Right atrium auricular region (tissue), 2 donors: ENCODE results near the gene SYNJ2. TPM values are rescaled to one million over a fixed set of nuclear protein-coding genes. Genes with fewer than 3 reads are reported as not detected.

Source experiments
- DNase-seq: peaks from one replicate; pipeline ENCODE4 v3.0.0-alpha.2; 2019; ENCODE audit warnings: low spot score
- H3K27ac ChIP-seq, 2 donors: fragments of 200-600 bp; sonication (generic); 1 replicate in 1 of 2; 2 replicates in 1 of 2; pipeline ENCODE4 v1.5.1; 2016 to 2019
- H3K27me3 ChIP-seq, 2 donors: fragments of 200-600 bp; sonication (generic); one replicate each; pipeline versions ENCODE4 v1.5.1 to v1.6.0; 2017 to 2019
- H3K36me3 ChIP-seq: fragments of 200-600 bp; sonication (generic); one replicate; pipeline ENCODE4 v1.5.1; 2016
- H3K4me1 ChIP-seq, 2 donors: fragments of 200-600 bp; sonication (generic); one replicate each; pipeline versions ENCODE4 v1.5.1 to v1.6.0; 2017 to 2019
- H3K4me3 ChIP-seq, 2 donors: fragments of 200-600 bp; sonication (generic); 1 replicate in 1 of 2; 2 replicates in 1 of 2; pipeline ENCODE4 v1.5.1; 2017 to 2019; ENCODE audit warnings: mild to moderate bottlenecking in 1 of 2, moderate library complexity in 1 of 2
- H3K9me3 ChIP-seq, 2 donors: fragments of 200-600 bp; sonication (generic); one replicate each; pipeline ENCODE4 v1.5.1; 2019
- CTCF ChIP-seq, 2 donors: fragments of 200-600 bp; sonication (generic); IDR thresholded peaks; one replicate each; pipeline ENCODE4 v1.5.1; 2019; ENCODE audit warnings: antibody characterized with exemption in 2 of 2
- total RNA-seq, 2 donors: library from RNA; depleted of rRNA; stranded (reverse); fragments of >200 nt; gene quantifications; one replicate each; pipeline ENCODE4 v1.1.0, GENCODE V29; 2016

SYNJ2 gene
- total RNA-seq, 2 donors from 2014 or later = 10.1 to 20.0 TPM

- Histone ChIP-seq H3K27me3 (no peaks in the 10 kb centered on the region), H3K36me3 (no peaks in the 10 kb centered on the region), H3K27ac (no peak overlapping the region), H3K9me3 (no peaks in the 10 kb centered on the region), H3K4me3 (no peak overlapping the region), H3K4me1 (peaks cover 0 to 61% of the 10 kb centered on the region in 2 donors)
- no peak for DNase-seq
- TF ChIP-seq CTCF (IDR thresholded peaks at IDR 0.05) = no peak
Measured at GRCh38 chr6:158006331-158006730, 24.7 kb downstream of the SYNJ2 start.

- H3K4me3 ChIP-seq = no peak overlapping the region
- no peaks in the 10 kb centered on the region for H3K36me3 ChIP-seq
- no peak for TF ChIP-seq CTCF (IDR thresholded peaks at IDR 0.05)
- no peak for DNase-seq
- H3K27me3 ChIP-seq = no peaks in the 10 kb centered on the region
- H3K4me1 ChIP-seq = peaks cover 0 to 61% of the 10 kb centered on the region in 2 donors
- H3K27ac ChIP-seq = no peak overlapping the region
- no peaks in the 10 kb centered on the region for H3K9me3 ChIP-seq
Measured at GRCh38 chr6:158006821-158007570, 25.3 kb downstream of the SYNJ2 start.

GRCh38 chr6:158008864-158009113, 27.1 kb downstream of the SYNJ2 start:
- no peaks in the 10 kb centered on the region for H3K36me3 ChIP-seq
- no peaks in the 10 kb centered on the region for H3K27me3 ChIP-seq
- no peak for DNase-seq
- H3K4me1 ChIP-seq = peaks cover 0 to 45% of the 10 kb centered on the region in 2 donors
- no peak for TF ChIP-seq CTCF (IDR thresholded peaks at IDR 0.05)
- peak overlapping the region; percentile 58 to 72 for H3K27ac ChIP-seq
- no peak overlapping the region for H3K4me3 ChIP-seq
- H3K9me3 ChIP-seq = no peaks in the 10 kb centered on the region

- H3K4me1 ChIP-seq = peaks cover 0 to 39% of the 10 kb centered on the region in 2 donors
- no peaks in the 10 kb centered on the region for H3K9me3 ChIP-seq
- no peak for TF ChIP-seq CTCF (IDR thresholded peaks at IDR 0.05)
- no peak overlapping the region for H3K4me3 ChIP-seq
- H3K27me3 ChIP-seq = no peaks in the 10 kb centered on the region
- DNase-seq = no peak
- H3K27ac ChIP-seq = peak overlapping the region; percentile 58 to 72
- no peaks in the 10 kb centered on the region for H3K36me3 ChIP-seq
Measured at GRCh38 chr6:158009114-158009891, 27.6 kb downstream of the SYNJ2 start.

GRCh38 chr6:158009935-158010585, 28.4 kb downstream of the SYNJ2 start:
- TF ChIP-seq CTCF (IDR thresholded peaks at IDR 0.05) = no peak
- H3K4me1 ChIP-seq = peaks cover 0 to 35% of the 10 kb centered on the region in 2 donors
- no peaks in the 10 kb centered on the region for H3K36me3 ChIP-seq
- no peak overlapping the region for H3K4me3 ChIP-seq
- H3K9me3 ChIP-seq = no peaks in the 10 kb centered on the region
- DNase-seq = no peak
- peak overlapping the region; percentile 58 to 72 for H3K27ac ChIP-seq
- no peaks in the 10 kb centered on the region for H3K27me3 ChIP-seq
